GM12875 (cell line): ENCODE results near the gene TROAP.
A peak's percentile ranks its signal among the peaks of the same experiment; 100 is the strongest.

Source experiments
- H3K4me3 ChIP-seq: one replicate; pipeline ENCODE4 v1.5.1; 2011; ENCODE audit warnings: low read depth, low read length, control low read depth
- TF ChIP-seq, protein P1 (sequence below): IDR thresholded peaks from 2 replicates; pipeline ENCODE4 v1.5.1; 2011; ENCODE audit warnings: low read depth, mild to moderate bottlenecking, control low read depth, inconsistent platforms, low read length, moderate library complexity, borderline replicate concordance; ENCODE audit not compliant: insufficient read depth

The TROAP gene

DNA sequence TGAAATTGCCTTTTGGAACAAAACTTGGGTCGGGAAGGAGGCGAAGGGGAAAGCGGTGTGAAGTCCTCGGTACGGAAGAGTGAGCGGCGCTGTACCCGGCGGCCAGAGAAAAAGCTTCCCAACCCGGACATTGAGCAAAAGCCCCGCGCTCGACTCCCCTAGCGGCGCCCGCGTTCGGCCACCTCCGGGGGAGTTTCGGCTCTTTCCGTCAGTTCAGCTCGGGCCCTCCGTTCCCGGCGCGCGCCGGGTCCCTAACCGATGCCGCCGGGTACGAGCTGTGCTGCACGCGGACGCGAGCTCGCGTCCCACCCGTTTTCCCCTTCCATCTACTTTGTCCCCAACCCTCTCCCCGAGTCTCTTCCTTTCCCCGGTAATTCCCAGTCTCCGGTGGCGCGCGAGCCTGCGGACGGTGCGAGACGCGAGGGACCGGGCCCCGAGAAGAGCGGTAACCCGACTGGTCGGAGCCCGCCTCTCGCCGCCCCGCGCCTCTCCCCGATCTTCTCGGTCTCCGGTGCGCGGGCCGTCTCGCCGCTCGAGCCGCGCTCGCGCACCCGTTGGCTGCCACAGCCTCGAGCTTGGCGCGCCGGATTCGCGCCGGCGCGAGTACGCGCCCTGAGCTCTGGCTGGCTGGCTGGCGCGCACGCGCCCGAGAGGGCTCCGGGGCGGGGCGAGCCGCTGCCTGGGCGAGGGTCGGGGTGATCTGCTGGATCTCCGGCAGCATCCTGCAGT is 43.8 kb downstream of the TROAP start:
- H3K4me3 ChIP-seq = peak overlapping the region; percentile 90
- TF ChIP-seq, protein P1, sequence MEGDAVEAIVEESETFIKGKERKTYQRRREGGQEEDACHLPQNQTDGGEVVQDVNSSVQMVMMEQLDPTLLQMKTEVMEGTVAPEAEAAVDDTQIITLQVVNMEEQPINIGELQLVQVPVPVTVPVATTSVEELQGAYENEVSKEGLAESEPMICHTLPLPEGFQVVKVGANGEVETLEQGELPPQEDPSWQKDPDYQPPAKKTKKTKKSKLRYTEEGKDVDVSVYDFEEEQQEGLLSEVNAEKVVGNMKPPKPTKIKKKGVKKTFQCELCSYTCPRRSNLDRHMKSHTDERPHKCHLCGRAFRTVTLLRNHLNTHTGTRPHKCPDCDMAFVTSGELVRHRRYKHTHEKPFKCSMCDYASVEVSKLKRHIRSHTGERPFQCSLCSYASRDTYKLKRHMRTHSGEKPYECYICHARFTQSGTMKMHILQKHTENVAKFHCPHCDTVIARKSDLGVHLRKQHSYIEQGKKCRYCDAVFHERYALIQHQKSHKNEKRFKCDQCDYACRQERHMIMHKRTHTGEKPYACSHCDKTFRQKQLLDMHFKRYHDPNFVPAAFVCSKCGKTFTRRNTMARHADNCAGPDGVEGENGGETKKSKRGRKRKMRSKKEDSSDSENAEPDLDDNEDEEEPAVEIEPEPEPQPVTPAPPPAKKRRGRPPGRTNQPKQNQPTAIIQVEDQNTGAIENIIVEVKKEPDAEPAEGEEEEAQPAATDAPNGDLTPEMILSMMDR = peak; percentile 24; the same call in 1 of the 2 replicates

DNA sequence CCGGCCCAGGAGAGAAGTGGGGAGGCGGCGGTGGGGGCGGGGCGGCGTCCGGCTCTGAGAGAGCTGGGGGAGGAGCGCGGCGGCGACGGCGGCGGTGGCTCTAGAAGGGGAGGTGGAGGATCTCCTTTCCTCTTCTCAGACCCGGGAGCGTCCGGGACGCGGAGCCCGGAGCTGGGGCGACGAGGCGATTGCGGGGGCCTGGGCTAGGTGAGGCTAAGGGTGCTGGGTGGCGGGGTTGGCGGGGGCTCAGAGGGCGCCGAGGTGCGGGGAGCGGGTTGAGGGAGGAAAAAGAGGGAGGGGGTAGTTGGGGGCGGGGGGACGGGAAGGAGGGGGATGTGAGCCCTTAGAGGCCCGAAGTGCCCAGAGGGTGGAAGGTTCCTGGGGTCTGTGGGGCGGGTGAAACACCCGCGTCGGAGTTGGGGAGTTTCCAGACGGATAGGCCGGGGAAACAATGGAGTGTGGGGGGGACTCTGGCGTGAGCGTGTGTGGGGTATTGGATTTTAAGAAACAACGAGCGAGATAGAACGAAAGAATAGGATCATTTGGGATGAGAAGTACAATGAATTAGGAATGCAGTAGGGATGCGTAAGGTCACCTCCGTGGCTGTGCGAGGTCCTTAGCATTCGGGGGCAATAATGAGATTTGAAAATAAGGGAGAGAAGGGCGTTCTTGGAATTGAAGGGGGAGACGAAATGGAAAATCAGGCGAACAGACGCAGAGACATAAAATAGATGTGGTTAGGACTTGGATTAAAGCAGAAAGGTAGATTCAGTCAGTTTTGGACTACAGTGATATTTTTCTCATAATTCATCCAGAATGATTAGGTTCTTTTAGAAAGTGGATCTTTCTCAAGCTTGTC is 44.6 kb downstream of the TROAP start, which contains the start of gene SPATS2:
SPATS2 (plus strand) TSS at position 82 of the 859 bp plus-strand sequence. CDS start 93,551 bp downstream, outside the sequence.
- peak within 1 kb of the TSS; percentile 90 for H3K4me3 ChIP-seq

DNA sequence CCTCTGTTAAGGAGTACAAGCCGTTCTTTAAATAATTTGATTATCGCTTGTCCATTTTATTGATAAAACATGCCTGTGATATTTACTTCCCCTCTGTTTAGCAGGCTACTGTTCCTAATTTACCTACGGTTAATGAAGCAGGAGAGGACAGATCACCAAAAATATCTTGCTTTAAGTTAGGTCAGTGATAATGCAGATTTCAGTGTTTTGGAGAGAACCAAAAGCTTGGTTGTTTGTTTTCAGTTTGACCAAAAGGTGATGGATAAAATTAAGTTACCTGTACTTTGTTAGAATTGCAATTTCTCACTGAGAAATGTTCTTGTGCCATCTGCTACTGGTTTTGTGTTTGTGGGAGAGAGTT is 45.2 kb downstream of the TROAP start:
- H3K4me3 ChIP-seq = peak overlapping the region; percentile 90
- TF ChIP-seq, protein P1 = no peak

More for the DNA sequence above, 44.6 kb downstream of the TROAP start, which contains the start of gene SPATS2:
- TF ChIP-seq, protein P1 = no peak

DNA sequence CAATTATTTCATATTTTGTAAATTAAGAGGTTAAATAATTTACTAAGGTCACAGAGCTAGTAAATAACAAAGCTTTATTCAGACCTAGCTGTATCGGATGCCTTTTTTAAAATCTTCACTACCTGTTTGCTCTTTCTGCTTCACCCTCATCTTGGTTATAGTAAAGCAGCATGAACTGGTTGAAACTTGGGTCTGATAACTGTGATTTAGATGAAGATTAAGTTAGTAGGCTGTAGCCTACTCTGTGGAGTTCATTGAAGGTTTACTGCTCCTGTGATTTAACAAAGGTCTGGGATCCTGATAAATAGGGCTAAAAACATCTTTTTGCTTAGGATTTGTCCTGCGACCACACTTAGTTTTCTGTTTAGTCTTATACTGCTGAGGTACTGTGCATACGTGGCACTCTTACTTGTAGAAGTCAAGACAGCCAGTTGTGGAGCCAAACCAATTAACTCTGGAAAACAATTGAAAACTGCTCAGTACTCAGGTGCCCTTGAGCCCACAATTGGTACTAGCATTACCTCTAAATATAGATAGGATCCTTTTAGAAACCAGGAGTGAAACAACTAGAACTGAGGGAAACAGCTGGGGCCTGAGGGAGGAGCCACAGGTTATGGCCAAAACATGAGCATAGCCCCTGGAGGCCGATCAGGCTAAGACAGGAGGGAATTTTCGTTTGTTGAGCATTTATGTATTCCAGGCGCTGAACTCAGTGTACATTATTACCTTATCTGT is 46.5 kb downstream of the TROAP start:
- peak overlapping the region; percentile 40 for H3K4me3 ChIP-seq
- TF ChIP-seq, protein P1 = peak; percentile 57; the same call in 1 of the 2 replicates

DNA sequence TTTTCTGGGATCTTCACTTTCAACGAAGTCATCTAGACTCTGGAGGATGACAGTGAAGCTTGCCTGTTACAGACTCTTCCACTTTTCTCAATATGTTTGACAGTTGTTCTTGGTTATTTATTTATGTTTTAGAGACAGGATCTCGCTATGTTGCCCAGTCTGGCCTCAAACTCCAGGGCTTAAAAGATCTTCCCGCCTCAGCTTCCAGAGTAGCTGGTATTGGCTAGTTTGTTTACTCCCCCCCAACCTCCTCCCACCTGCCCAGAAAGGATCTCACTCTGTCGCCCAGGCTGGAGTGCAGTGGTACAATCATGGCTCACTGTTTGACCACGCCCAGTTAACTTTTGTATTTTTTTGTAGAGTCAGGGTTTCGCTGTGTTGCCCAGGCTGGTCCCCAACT is 47.5 kb downstream of the TROAP start:
- TF ChIP-seq, protein P1 = no peak
- no peak overlapping the region for H3K4me3 ChIP-seq

DNA sequence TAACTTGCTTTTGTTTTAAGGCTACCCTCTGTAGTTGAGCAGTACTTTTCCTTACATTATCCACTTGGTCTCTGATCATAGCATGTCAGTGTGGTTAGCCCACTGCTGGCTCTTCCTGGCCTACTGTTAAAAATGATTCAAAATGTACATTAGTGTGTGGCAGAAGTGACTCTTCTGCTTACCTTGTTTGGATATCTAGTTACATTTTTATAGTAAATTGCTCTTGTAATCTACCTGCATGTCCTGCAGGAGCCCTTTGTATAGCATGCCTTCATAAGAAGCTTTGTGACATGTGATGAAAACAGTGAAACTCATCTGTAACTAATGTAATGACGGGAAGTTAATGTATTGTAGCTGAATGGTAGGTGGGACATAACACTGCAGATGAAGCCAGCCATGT is 52.4 kb downstream of the TROAP start:
- H3K4me3 ChIP-seq = no peak overlapping the region
- TF ChIP-seq, protein P1 = no peak
